Measurements from ENCODE around the gene TRAPPC10. TPM values are rescaled to one million over a fixed set of nuclear protein-coding genes. Genes with fewer than 3 reads are reported as not detected.

TRAPPC10 gene
- total RNA-seq, 2 experiments from 2014 or later: 61.7 to 76.9 TPM

GRCh38 chr21:43975469-43976098, 36.5 kb upstream of the TRAPPC10 start:
- Mint-ChIP-seq H3K27ac (peak overlapping the region; percentile 52), H3K27me3 (no peaks in the 10 kb centered on the region)

GRCh38 chr21:43976661-43977060, 35.4 kb upstream of the TRAPPC10 start:
- Mint-ChIP-seq H3K9me3 (no peaks in the 10 kb centered on the region), H3K27me3 (no peaks in the 10 kb centered on the region), H3K36me3 (ENCODE audit: low read depth) (peaks cover 8% of the 10 kb centered on the region), H3K4me1 (peaks cover 15% of the 10 kb centered on the region), H3K27ac (no peak overlapping the region), H3K4me3 (no peak overlapping the region)
- CTCF ChIA-PET: interaction anchor here (1.2 kb wide), 1 partner anchor 15 kb away, joined by 7 read pairs; no protein-coding TSS in a partner anchor
- DNase-seq: no peak
- POLR2A ChIA-PET: no interaction called here

More at GRCh38 chr21:43975469-43976098, 36.5 kb upstream of the TRAPPC10 start:
- no peaks in the 10 kb centered on the region for H3K9me3 Mint-ChIP-seq
- H3K4me1 Mint-ChIP-seq: peaks cover 15% of the 10 kb centered on the region
- peaks cover 12% of the 10 kb centered on the region for H3K36me3 Mint-ChIP-seq (ENCODE audit: low read depth)
- ChIA-PET CTCF (interaction anchor here (0.6 to 1.4 kb wide), 11 partner anchors 9 to 248 kb away, joined by 3 to 13 read pairs (median 3); no protein-coding TSS in a partner anchor), POLR2A (no interaction called here)
- H3K4me3 Mint-ChIP-seq: no peak overlapping the region
- DNase-seq: peak; percentile 87

DNA sequence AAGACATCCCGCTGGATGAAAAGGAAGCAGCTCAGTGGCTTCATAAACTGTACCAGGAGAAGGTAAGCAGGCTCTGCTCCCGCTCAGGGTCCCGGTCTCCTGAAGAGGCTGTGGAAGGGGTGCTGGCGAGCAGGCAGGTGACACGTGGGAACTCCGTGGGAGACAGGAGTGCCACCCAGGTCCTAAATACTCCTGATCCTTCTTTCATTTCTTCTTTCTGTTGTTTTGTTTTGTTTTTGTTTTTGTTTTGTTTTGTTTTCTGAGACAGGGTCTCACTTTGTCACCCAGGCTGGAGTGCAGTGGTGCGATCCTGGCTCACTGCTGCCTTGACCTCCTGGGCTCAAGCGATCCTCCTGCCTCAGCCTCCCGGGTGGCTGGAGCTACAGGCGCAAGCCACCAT, 34.0 kb upstream of the TRAPPC10 start:
- H3K4me3 Mint-ChIP-seq: no peak overlapping the region
- H3K27ac Mint-ChIP-seq: no peak overlapping the region
- peaks cover 10% of the 10 kb centered on the region for H3K36me3 Mint-ChIP-seq (ENCODE audit: low read depth)
- ChIA-PET CTCF (no interaction called here), POLR2A (no interaction called here)
- H3K9me3 Mint-ChIP-seq: no peaks in the 10 kb centered on the region
- no peak for DNase-seq
- H3K4me1 Mint-ChIP-seq: peaks cover 17% of the 10 kb centered on the region
- H3K27me3 Mint-ChIP-seq: no peaks in the 10 kb centered on the region

GRCh38 chr21:43979654-43980053, 32.5 kb upstream of the TRAPPC10 start:
- Mint-ChIP-seq H3K4me1 (peaks cover 13% of the 10 kb centered on the region), H3K4me3 (no peak overlapping the region), H3K27ac (no peak overlapping the region), H3K36me3 (ENCODE audit: low read depth) (peaks cover 10% of the 10 kb centered on the region), H3K9me3 (no peaks in the 10 kb centered on the region), H3K27me3 (no peaks in the 10 kb centered on the region)
- CTCF ChIA-PET: no interaction called here
- no peak for DNase-seq
- POLR2A ChIA-PET: no interaction called here

- Mint-ChIP-seq H3K4me3 (no peak overlapping the region), H3K9me3 (no peaks in the 10 kb centered on the region), H3K27ac (no peak overlapping the region), H3K36me3 (ENCODE audit: low read depth) (peaks cover 8% of the 10 kb centered on the region), H3K27me3 (peaks cover 2% of the 10 kb centered on the region), H3K4me1 (peaks cover 14% of the 10 kb centered on the region)
- DNase-seq: no peak
- POLR2A ChIA-PET: no interaction called here
- CTCF ChIA-PET: no interaction called here
These were observed 30.8 kb upstream of the TRAPPC10 start for GRCh38 chr21:43981151-43981870.

DNA sequence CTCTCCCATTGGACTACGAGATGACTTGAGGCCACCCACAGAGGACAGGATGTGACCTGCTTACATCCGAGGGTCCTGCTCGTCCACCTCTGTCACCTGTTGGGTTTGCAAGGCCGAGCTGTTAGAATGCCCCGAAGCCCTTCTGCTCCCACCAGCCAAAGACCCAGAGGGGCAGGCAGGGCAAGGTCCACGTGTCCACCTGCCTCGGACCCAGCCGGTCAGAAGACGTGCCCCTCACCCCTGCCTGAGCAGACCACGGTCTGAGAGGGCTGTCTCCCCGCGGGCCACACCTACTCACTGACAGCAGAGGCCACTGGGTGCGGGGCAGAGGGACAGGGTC, 30.3 kb upstream of the TRAPPC10 start:
- POLR2A ChIA-PET: no interaction called here
- CTCF ChIA-PET: no interaction called here
- Mint-ChIP-seq H3K27ac (no peak overlapping the region), H3K27me3 (peaks cover 2% of the 10 kb centered on the region), H3K4me1 (peaks cover 14% of the 10 kb centered on the region), H3K9me3 (no peaks in the 10 kb centered on the region), H3K4me3 (no peak overlapping the region), H3K36me3 (ENCODE audit: low read depth) (peaks cover 8% of the 10 kb centered on the region)
- no peak for DNase-seq

- ChIA-PET POLR2A (no interaction called here), CTCF (no interaction called here)
- Mint-ChIP-seq H3K36me3 (ENCODE audit: low read depth) (peaks cover 8% of the 10 kb centered on the region), H3K4me3 (no peak overlapping the region), H3K9me3 (no peaks in the 10 kb centered on the region), H3K27ac (no peak overlapping the region), H3K27me3 (peaks cover 2% of the 10 kb centered on the region), H3K4me1 (peaks cover 14% of the 10 kb centered on the region)
- DNase-seq: no peak
These were observed 29.5 kb upstream of the TRAPPC10 start for GRCh38 chr21:43982489-43983078.

GRCh38 chr21:43983390-43983789, 28.7 kb upstream of the TRAPPC10 start:
- no peak overlapping the region for H3K27ac Mint-ChIP-seq
- H3K9me3 Mint-ChIP-seq: no peaks in the 10 kb centered on the region
- H3K4me3 Mint-ChIP-seq: no peak overlapping the region
- H3K4me1 Mint-ChIP-seq: peaks cover 14% of the 10 kb centered on the region
- DNase-seq: no peak
- peaks cover 2% of the 10 kb centered on the region for H3K27me3 Mint-ChIP-seq
- CTCF ChIA-PET: no interaction called here
- POLR2A ChIA-PET: no interaction called here
- peaks cover 8% of the 10 kb centered on the region for H3K36me3 Mint-ChIP-seq (ENCODE audit: low read depth)

DNA sequence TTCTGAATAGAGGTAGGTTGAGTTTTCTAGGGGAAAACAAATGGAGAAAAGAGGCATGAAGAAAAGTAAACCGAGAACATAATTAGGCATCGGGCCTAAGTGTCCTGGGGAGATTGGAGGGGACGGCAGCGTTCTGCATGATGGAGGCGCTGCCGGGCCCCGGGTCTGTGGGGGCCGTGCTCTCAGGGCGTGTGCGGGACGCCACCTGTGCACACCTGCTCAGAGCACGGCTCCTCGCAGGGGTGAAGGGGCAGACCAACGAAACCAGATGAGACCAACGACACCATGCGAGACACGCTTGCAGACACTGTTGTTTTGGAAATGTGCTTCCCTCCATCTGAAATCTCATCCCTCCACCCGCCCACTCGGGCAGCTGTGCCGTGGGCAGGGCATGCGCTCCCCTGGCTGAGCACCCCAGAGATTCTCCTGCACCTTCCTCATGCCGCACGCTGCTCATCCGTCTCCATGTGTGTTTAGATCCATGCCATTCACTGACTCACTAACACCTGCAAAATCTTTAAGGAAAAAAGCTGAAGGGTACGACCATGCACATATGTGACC, 28.2 kb upstream of the TRAPPC10 start:
- Mint-ChIP-seq H3K4me1 (peaks cover 14% of the 10 kb centered on the region), H3K4me3 (no peak overlapping the region), H3K9me3 (no peaks in the 10 kb centered on the region), H3K36me3 (ENCODE audit: low read depth) (peaks cover 8% of the 10 kb centered on the region), H3K27me3 (peaks cover 2% of the 10 kb centered on the region), H3K27ac (no peak overlapping the region)
- CTCF ChIA-PET: interaction anchor here (1.1 to 1.2 kb wide), 2 partner anchors 9 to 11 kb away, joined by 3 to 4 read pairs; no protein-coding TSS in a partner anchor
- DNase-seq: no peak
- POLR2A ChIA-PET: no interaction called here

DNA sequence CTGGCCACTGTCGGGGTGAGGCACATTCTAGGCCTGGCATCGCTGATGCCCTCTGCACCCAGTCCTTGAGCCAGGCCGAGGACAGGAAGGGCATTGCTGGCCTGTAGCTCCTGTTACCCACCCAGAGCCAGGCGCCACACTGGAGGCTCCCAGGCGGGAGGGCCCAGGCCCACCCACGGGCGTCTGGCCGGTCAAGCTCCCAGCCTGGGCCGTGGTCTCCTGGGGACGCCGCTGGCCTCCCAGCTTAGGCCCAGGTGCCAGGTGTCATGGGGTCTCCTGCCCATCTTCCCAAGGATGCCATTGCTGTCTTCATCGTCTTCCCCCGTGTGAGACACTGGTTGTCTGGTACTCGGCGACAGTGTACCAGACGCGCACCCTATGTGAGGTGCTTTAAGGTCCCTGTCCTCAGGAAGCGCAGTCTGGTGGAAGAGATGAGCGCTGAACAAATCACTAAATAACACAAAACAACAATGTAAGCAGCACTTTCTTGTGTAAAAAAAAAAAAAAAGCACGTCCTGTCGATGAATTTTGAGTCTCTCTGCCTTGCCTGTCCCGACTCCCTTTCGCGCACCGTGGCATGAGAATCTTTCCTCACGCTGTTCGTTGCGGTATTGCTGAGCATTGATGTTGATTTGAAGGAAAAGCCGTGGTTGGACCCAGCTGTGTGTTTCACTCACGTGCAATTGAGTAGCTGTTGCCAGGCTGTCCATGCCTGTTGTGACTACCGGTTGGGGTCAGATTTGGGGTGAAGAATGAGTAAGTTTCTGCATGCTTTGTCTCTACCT, 27.0 kb upstream of the TRAPPC10 start:
- no peak overlapping the region for H3K4me3 Mint-ChIP-seq
- peaks cover 5% of the 10 kb centered on the region for H3K36me3 Mint-ChIP-seq (ENCODE audit: low read depth)
- CTCF ChIA-PET: interaction anchor here (1.1 to 1.2 kb wide), 2 partner anchors 10 kb away, joined by 3 to 4 read pairs; no protein-coding TSS in a partner anchor
- DNase-seq: no peak
- peaks cover 14% of the 10 kb centered on the region for H3K4me1 Mint-ChIP-seq
- H3K27me3 Mint-ChIP-seq: peaks cover 2% of the 10 kb centered on the region
- POLR2A ChIA-PET: no interaction called here
- peak overlapping the region; percentile 1 for H3K27ac Mint-ChIP-seq
- no peaks in the 10 kb centered on the region for H3K9me3 Mint-ChIP-seq

DNA sequence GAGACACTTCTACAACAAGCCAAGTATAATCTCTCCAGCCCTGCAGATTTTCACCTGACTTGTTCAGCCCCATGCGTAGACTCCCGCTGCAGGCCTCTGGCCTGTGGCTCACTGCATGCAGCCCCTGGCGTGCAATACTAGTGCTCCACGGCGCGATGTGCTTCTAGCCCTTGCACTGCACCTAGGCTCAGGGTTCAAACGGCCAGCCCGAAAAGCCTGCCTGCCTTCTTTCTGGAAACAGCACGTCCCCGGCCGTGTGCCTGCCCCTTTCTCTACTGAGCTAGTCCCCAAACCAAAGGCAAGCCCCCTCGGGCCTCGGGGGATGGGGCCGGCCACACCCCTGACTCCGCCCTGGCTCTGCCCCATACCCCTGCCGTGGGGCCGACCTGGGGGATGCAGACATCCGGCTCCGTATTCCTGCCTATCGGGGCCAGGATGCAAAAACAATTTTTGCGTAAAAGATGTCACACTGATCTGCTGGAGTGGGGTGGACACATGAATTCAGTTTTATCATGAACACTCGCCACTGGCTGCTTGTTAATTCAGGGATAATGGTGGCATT, 26.3 kb upstream of the TRAPPC10 start:
- no peak for DNase-seq
- Mint-ChIP-seq H3K4me3 (no peak overlapping the region), H3K27me3 (peaks cover 2% of the 10 kb centered on the region), H3K4me1 (peaks cover 14% of the 10 kb centered on the region), H3K36me3 (ENCODE audit: low read depth) (peaks cover 5% of the 10 kb centered on the region), H3K27ac (peak overlapping the region; percentile 1), H3K9me3 (no peaks in the 10 kb centered on the region)
- CTCF ChIA-PET: no interaction called here
- POLR2A ChIA-PET: no interaction called here

DNA sequence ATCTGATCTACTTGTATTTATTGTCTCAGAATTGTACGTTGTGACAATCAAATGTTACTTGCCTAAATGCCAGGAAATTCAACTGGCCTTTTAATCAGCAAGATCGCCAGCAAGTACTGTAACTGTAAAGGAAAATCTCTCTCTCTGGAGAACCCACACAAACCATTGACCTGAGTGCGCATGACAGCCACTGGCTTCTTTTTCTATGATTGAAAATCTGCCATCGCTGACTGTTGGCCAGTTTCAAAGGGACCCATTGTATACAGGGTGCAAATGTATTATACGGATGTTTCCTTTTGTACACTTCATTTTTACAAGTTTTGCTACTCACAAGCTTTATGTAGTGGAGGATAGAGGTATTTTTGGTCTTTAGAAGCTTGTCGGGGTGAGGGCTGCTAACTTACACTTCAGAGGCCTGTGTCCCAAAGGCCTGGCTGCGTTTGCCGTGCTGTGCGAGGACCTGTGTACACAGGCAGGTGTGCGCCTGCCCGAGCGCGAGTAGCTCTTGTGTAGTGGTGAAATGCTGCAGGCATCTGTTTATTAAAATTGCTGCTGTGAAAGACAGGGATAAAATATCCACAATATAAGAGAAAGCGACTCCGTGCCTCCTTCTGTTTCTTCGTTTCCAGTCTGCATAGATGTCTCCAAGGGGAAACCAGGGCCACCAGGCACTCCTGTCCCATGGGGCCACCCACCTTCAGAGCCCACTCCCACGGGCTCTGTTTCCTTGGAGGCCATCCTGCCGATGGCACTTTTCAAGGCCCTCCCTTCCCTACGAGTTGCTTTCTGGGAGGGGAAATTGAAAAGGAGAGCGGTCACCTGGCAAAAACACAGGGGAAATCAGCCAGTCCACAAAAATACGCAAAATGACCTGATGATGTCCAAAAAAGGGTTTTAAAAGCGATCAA, 25.3 kb upstream of the TRAPPC10 start:
- no peak for DNase-seq
- Mint-ChIP-seq H3K4me3 (no peak overlapping the region), H3K27ac (no peak overlapping the region), H3K4me1 (peaks cover 14% of the 10 kb centered on the region), H3K27me3 (peaks cover 2% of the 10 kb centered on the region), H3K36me3 (ENCODE audit: low read depth) (peaks cover 5% of the 10 kb centered on the region), H3K9me3 (no peaks in the 10 kb centered on the region)
- CTCF ChIA-PET: no interaction called here
- POLR2A ChIA-PET: interaction anchor here (0.6 kb wide), 1 partner anchor 35 kb away, joined by 3 read pairs; no protein-coding TSS in a partner anchor
